ENCODE measurements around the gene TCOF1.

TCOF1 gene

GRCh38 chr5:150325426-150325825, 32.1 kb upstream of the TCOF1 start:
- DNase-seq (ENCODE audit: low spot score) = no peak

GRCh38 chr5:150326707-150327106, 30.8 kb upstream of the TCOF1 start:
- no peak for DNase-seq (ENCODE audit: low spot score)

- DNase-seq (ENCODE audit: low spot score) = no peak
These were observed 30.4 kb upstream of the TCOF1 start for GRCh38 chr5:150327139-150327538.

- DNase-seq (ENCODE audit: low spot score) = no peak
These were observed 29.0 kb upstream of the TCOF1 start for GRCh38 chr5:150328515-150328914.

- DNase-seq (ENCODE audit: low spot score) = no peak
These were observed 28.5 kb upstream of the TCOF1 start for GRCh38 chr5:150329038-150329437.

GRCh38 chr5:150329881-150330876, 27.3 kb upstream of the TCOF1 start:
- no peak for DNase-seq (ENCODE audit: low spot score)

- DNase-seq (ENCODE audit: low spot score) = no peak
These were observed 24.1 kb upstream of the TCOF1 start for GRCh38 chr5:150333400-150333799.

GRCh38 chr5:150335778-150336177, 21.7 kb upstream of the TCOF1 start:
- no peak for DNase-seq (ENCODE audit: low spot score)

GRCh38 chr5:150338546-150338945, 19.0 kb upstream of the TCOF1 start:
- DNase-seq (ENCODE audit: low spot score) = no peak

- no peak for DNase-seq (ENCODE audit: low spot score)
These were observed 18.3 kb upstream of the TCOF1 start for GRCh38 chr5:150339165-150339564.

GRCh38 chr5:150339841-150340240, 17.7 kb upstream of the TCOF1 start:
- DNase-seq (ENCODE audit: low spot score) = no peak

GRCh38 chr5:150340614-150341255, 16.8 kb upstream of the TCOF1 start:
- DNase-seq (ENCODE audit: low spot score) = no peak

- no peak for DNase-seq (ENCODE audit: low spot score)
These were observed 16.2 kb upstream of the TCOF1 start for GRCh38 chr5:150341331-150341730.

- no peak for DNase-seq (ENCODE audit: low spot score)
These were observed 15.5 kb upstream of the TCOF1 start for GRCh38 chr5:150341989-150342388.

GRCh38 chr5:150342583-150342982, 14.9 kb upstream of the TCOF1 start:
- DNase-seq (ENCODE audit: low spot score) = no peak

GRCh38 chr5:150343994-150344631, 13.4 kb upstream of the TCOF1 start:
- DNase-seq (ENCODE audit: low spot score) = no peak

- no peak for DNase-seq (ENCODE audit: low spot score)
These were observed 11.8 kb upstream of the TCOF1 start for GRCh38 chr5:150345716-150346115.

GRCh38 chr5:150346592-150346991, 10.9 kb upstream of the TCOF1 start:
- no peak for DNase-seq (ENCODE audit: low spot score)

- DNase-seq (ENCODE audit: low spot score) = no peak
These were observed 10.5 kb upstream of the TCOF1 start for GRCh38 chr5:150347003-150347402.

- DNase-seq (ENCODE audit: low spot score) = no peak
These were observed 10.0 kb upstream of the TCOF1 start for GRCh38 chr5:150347451-150347850.

GRCh38 chr5:150349681-150350275, 7.7 kb upstream of the TCOF1 start:
- peak; percentile 55 for DNase-seq (ENCODE audit: low spot score)

All from kidney tubule cell (primary cell).